HG02610 (cell line): ENCODE results near the gene OXGR1.
"Not testable (repeated sequence)": the region's sequence is repeated elsewhere in the genome, so short reads cannot be mapped to it uniquely, and the experiment has no call there.

Experiments used
- ATAC-seq: cut with Tn5 transposase; IDR thresholded peaks from one replicate; pipeline ENCODE4 v1.9.1; 2021; ENCODE audit warnings: mild to moderate bottlenecking, moderate library complexity; ENCODE audit not compliant: unreplicated experiment

OXGR1 gene

GRCh38 chr13:97005625-97006262 is 11.5 kb upstream of the OXGR1 start:
- no peak for ATAC-seq

GRCh38 chr13:97004886-97005285 is 10.6 kb upstream of the OXGR1 start:
- no peak for ATAC-seq

GRCh38 chr13:97004096-97004876 is 10.0 kb upstream of the OXGR1 start:
- ATAC-seq, result no peak

- no peak for ATAC-seq
These were observed 8.8 kb upstream of the OXGR1 start for GRCh38 chr13:97003071-97003470.

GRCh38 chr13:97002581-97002980 is 8.3 kb upstream of the OXGR1 start:
- ATAC-seq, result no peak

GRCh38 chr13:97001636-97002035 is 7.4 kb upstream of the OXGR1 start:
- no peak for ATAC-seq

- ATAC-seq, result no peak
These were observed 6.1 kb upstream of the OXGR1 start for GRCh38 chr13:97000295-97000925.

GRCh38 chr13:96999091-96999490 is 4.8 kb upstream of the OXGR1 start:
- ATAC-seq, result no peak

- no peak for ATAC-seq
These were observed 3.8 kb upstream of the OXGR1 start for GRCh38 chr13:96998051-96998450.

GRCh38 chr13:96996886-96997285 is 2.6 kb upstream of the OXGR1 start:
- ATAC-seq, result no peak

GRCh38 chr13:96996107-96996506 is 1.8 kb upstream of the OXGR1 start:
- ATAC-seq, result no peak

GRCh38 chr13:96994858-96995243 is 575 bp upstream of the OXGR1 start:
- ATAC-seq, result no peak

GRCh38 chr13:96993634-96994016 is 651 bp downstream of the OXGR1 start:
- no peak for ATAC-seq

- no peak for ATAC-seq
These were observed 1.6 kb downstream of the OXGR1 start for GRCh38 chr13:96992633-96993032.

- ATAC-seq, result no peak
These were observed 3.2 kb downstream of the OXGR1 start for GRCh38 chr13:96991072-96991471.

GRCh38 chr13:96988441-96988840 is 5.8 kb downstream of the OXGR1 start:
- no peak for ATAC-seq

- ATAC-seq, result peak; percentile 100
These were observed 10.2 kb downstream of the OXGR1 start for GRCh38 chr13:96984051-96984508.

- ATAC-seq, result no peak
These were observed 11.6 kb downstream of the OXGR1 start for GRCh38 chr13:96982672-96983071.

- not testable (repeated sequence) for ATAC-seq
These were observed 14.4 kb downstream of the OXGR1 start for GRCh38 chr13:96979861-96980260.

- ATAC-seq, result no peak
These were observed 26.2 kb downstream of the OXGR1 start for GRCh38 chr13:96968027-96968426.

GRCh38 chr13:96967248-96967745 is 27.0 kb downstream of the OXGR1 start:
- no peak for ATAC-seq
